Aorta (tissue), 5 donors: ENCODE data around the gene PLXNA3. TPM values are rescaled to one million over a fixed set of nuclear protein-coding genes. Genes with fewer than 3 reads are reported as not detected.

ENCODE experiments used
- ATAC-seq: fragments of 200-7000 bp; cut with Tn5 transposase; one replicate; pipeline ENCODE4 v1.9.1; 2022; ENCODE audit warnings: moderate library complexity; ENCODE audit not compliant: low FRiP score
- DNase-seq, 2 donors: peaks; one replicate each; pipeline ENCODE4 v3.0.0-alpha.2; 2020
- H3K27ac ChIP-seq, 2 donors: one replicate each; pipeline ENCODE4 v1.5.1; 2013; ENCODE audit warnings: low read length in 2 of 2, mild to moderate bottlenecking in 2 of 2, moderate library complexity in 2 of 2, control low read depth in 1 of 2, inconsistent platforms in 1 of 2, low read depth in 1 of 2
- H3K27me3 ChIP-seq, 2 donors: one replicate each; pipeline ENCODE4 v1.6.1; 2013; ENCODE audit warnings: control low read depth in 1 of 2, low read length in 1 of 2, mild to moderate bottlenecking in 1 of 2, moderate library complexity in 1 of 2; ENCODE audit not compliant: insufficient read depth in 2 of 2, control insufficient read depth in 1 of 2
- H3K36me3 ChIP-seq, 2 donors: one replicate each; pipeline ENCODE4 v1.6.1; 2013; ENCODE audit warnings: control low read depth in 1 of 2, low read length in 1 of 2, mild to moderate bottlenecking in 1 of 2; ENCODE audit not compliant: insufficient read depth in 2 of 2, control insufficient read depth in 1 of 2
- H3K4me1 ChIP-seq, 2 donors: one replicate each; pipeline ENCODE4 v1.6.1; 2013; ENCODE audit warnings: low read length in 2 of 2, control low read depth in 1 of 2, mild to moderate bottlenecking in 1 of 2, moderate library complexity in 1 of 2; ENCODE audit not compliant: insufficient read depth in 2 of 2, control insufficient read depth in 1 of 2
- H3K4me3 ChIP-seq, 2 donors: one replicate each; pipeline ENCODE4 v1.5.1; 2013; ENCODE audit warnings: low read length in 2 of 2, control low read depth in 1 of 2, mild to moderate bottlenecking in 1 of 2
- H3K9me3 ChIP-seq: one replicate; pipeline ENCODE4 v1.6.1; 2013; ENCODE audit warnings: mild to moderate bottlenecking, low read length; ENCODE audit not compliant: control insufficient read depth
- WGBS, 2 donors: extraction: QIAGEN DNeasy Blood & Tissue Kit; methylation state at CpG; one replicate each; pipeline ENCODE4 v1.1.7; 2013; 5-methylcytosine and 5-hydroxymethylcytosine counted together
- intact Hi-C, 2 donors: fragments of 100-400 bp; cut with DNase I; formaldehyde crosslinking; loops; one replicate each; pipeline versions ENCODE4 v1.14.2 to v1.15.0; 2022
- long read RNA-seq, 2 donors: library from polyadenylated mRNA; unstranded; transcript quantifications; one replicate each; pipeline ENCODE4 v2.0.0, GENCODE V29; 2020 to 2021
- polyA plus RNA-seq, 2 donors: library from polyadenylated mRNA; stranded (reverse); fragments of 200-250 nt; gene quantifications; one replicate each; pipeline ENCODE4 v1.2.3, GENCODE V29; 2013
- total RNA-seq, 2 donors: library from RNA; stranded (reverse); fragmentation: NEBNext Ultra II Directional; extraction: Animal tissue kit (Norgen Biotek cat#: 25700); gene quantifications; one replicate each; pipeline ENCODE4 v1.2.1, GENCODE V29; 2021
- donor health status: healthy with polysubstance abuse.
- donor health status: Bipolar disorder and iron deficiency.
- donor health status: DM: no; HTN: no; CAD: no.
- donor health status: DM: no; HTN: no; CAD: no.
- donor health status: DM: yes; HTN: yes; CAD: no.

The PLXNA3 gene
- total RNA-seq (10 to 100 TPM; 59.4 to 79.1 TPM), polyA plus RNA-seq (10 to 100 TPM in 1 of 2 donors, 1 to 10 TPM in 1; 6.5 to 39.7 TPM)
- long read RNA-seq, donor 1, partial matches to known transcripts = 14 of 20 reads
- long read RNA-seq, donor 1, other reads (novel, unspliced or antisense) = 4 of 20 reads
- long read RNA-seq, donor 2, full-length matches to known transcripts = 1 of 16 reads
- long read RNA-seq, donor 2, partial matches to known transcripts = 9 of 16 reads
- long read RNA-seq, donor 2, other reads (novel, unspliced or antisense) = 6 of 16 reads

GRCh38 chrX:154458116-154458953, at the start of gene PLXNA3:
Gene PLXNA3 (plus strand): TSS chrX:154458281. CDS start chrX:154460184, 1,903 bp downstream.
- Histone ChIP-seq H3K27ac (peak within 1 kb of the TSS in 1 of 2 donors; percentile 50), H3K36me3 (no peaks in the 10 kb centered on the region), H3K4me1 (no peaks in the 10 kb centered on the region), H3K27me3 (peaks cover 0 to 2% of the 10 kb centered on the region in 2 donors), H3K4me3 (peak within 1 kb of the TSS; percentile 37 to 88), H3K9me3 (no peaks in the 10 kb centered on the region)
- intact Hi-C loops = no loop called here
- WGBS, 2 donors = 0 to 37% methylated on average over 31 to 88 of the region's 88 CpGs
- ATAC-seq (peak; percentile 71), DNase-seq (peak; percentile 72 to 85)

- H3K4me1 ChIP-seq = no peaks in the 10 kb centered on the region
- no peaks in the 10 kb centered on the region for H3K36me3 ChIP-seq
- peak overlapping the region in 1 of 2 donors; percentile 1 for H3K4me3 ChIP-seq
- intact Hi-C loops = loop anchor here in 1 of 2 donors (10.0 kb wide), 1 partner anchor 126 kb away; no protein-coding TSS in a partner anchor
- DNase-seq (no peak), ATAC-seq (no peak)
- peak overlapping the region in 1 of 2 donors; percentile 42 for H3K27ac ChIP-seq
- WGBS, 2 donors = 7 to 39% methylated on average over 10 of the region's 10 CpGs
- H3K9me3 ChIP-seq = no peaks in the 10 kb centered on the region
- H3K27me3 ChIP-seq = no peaks in the 10 kb centered on the region
These were observed 49.3 kb upstream of the PLXNA3 start for GRCh38 chrX:154408659-154409221.

- 4 to 38% methylated on average over 25 to 26 of the region's 26 CpGs for WGBS, 2 donors
- DNase-seq (peak; percentile 95 to 97), ATAC-seq (peak; percentile 88)
- intact Hi-C loops = loop anchor here in 1 of 2 donors (10.0 kb wide), 1 partner anchor 125 kb away; no protein-coding TSS in a partner anchor
- Histone ChIP-seq H3K27ac (peak within 1 kb of the TSS in 1 of 2 donors; percentile 94), H3K36me3 (no peaks in the 10 kb centered on the region), H3K27me3 (no peaks in the 10 kb centered on the region), H3K4me3 (peak within 1 kb of the TSS in 1 of 2 donors; percentile 1), H3K9me3 (no peaks in the 10 kb centered on the region), H3K4me1 (no peaks in the 10 kb centered on the region)
These were observed 48.7 kb upstream of the PLXNA3 start, which contains the start of gene DNASE1L1 for GRCh38 chrX:154409222-154409871. Gene DNASE1L1 (minus strand): TSS chrX:154409254. CDS start chrX:154405568, 3,686 bp downstream.

- H3K36me3 ChIP-seq = no peaks in the 10 kb centered on the region
- peak overlapping the region; percentile 51 to 79 for H3K4me3 ChIP-seq
- ATAC-seq (peak; percentile 66), DNase-seq (peak; percentile 79 to 83)
- peak overlapping the region in 1 of 2 donors; percentile 62 for H3K27ac ChIP-seq
- H3K27me3 ChIP-seq = no peaks in the 10 kb centered on the region
- no peaks in the 10 kb centered on the region for H3K9me3 ChIP-seq
- intact Hi-C loops = no loop called here
- H3K4me1 ChIP-seq = no peaks in the 10 kb centered on the region
- 1 to 36% methylated on average over 29 of the region's 29 CpGs for WGBS, 2 donors
These were observed 46.1 kb upstream of the PLXNA3 start for GRCh38 chrX:154411981-154412340.

GRCh38 chrX:154412468-154412867, 45.6 kb upstream of the PLXNA3 start:
- peak overlapping the region in 1 of 2 donors; percentile 62 for H3K27ac ChIP-seq
- DNase-seq (peak in 1 of 2 donors; percentile 62), ATAC-seq (no peak)
- no peaks in the 10 kb centered on the region for H3K9me3 ChIP-seq
- no peak overlapping the region for H3K4me3 ChIP-seq
- intact Hi-C loops = no loop called here
- H3K36me3 ChIP-seq = no peaks in the 10 kb centered on the region
- H3K4me1 ChIP-seq = no peaks in the 10 kb centered on the region
- H3K27me3 ChIP-seq = no peaks in the 10 kb centered on the region
- WGBS, 2 donors = 22 to 50% methylated on average over 4 of the region's 4 CpGs

- H3K4me1 ChIP-seq = no peaks in the 10 kb centered on the region
- no peaks in the 10 kb centered on the region for H3K36me3 ChIP-seq
- intact Hi-C loops = no loop called here
- no peak overlapping the region for H3K4me3 ChIP-seq
- WGBS, 2 donors = 75 to 78% methylated on average over 8 of the region's 8 CpGs
- H3K9me3 ChIP-seq = no peaks in the 10 kb centered on the region
- ATAC-seq = no peak
- no peak for DNase-seq
- H3K27ac ChIP-seq = no peak overlapping the region
- H3K27me3 ChIP-seq = no peaks in the 10 kb centered on the region
These were observed 44.9 kb upstream of the PLXNA3 start for GRCh38 chrX:154413142-154413541.

- Histone ChIP-seq H3K4me1 (no peaks in the 10 kb centered on the region), H3K4me3 (no peak overlapping the region), H3K27me3 (no peaks in the 10 kb centered on the region), H3K36me3 (no peaks in the 10 kb centered on the region), H3K9me3 (no peaks in the 10 kb centered on the region), H3K27ac (no peak overlapping the region)
- 70 to 84% methylated on average over 7 of the region's 7 CpGs for WGBS, 2 donors
- DNase-seq (no peak), ATAC-seq (no peak)
- intact Hi-C loops = no loop called here
These were observed 40.9 kb upstream of the PLXNA3 start for GRCh38 chrX:154417157-154417556.

GRCh38 chrX:154419189-154419588, 38.9 kb upstream of the PLXNA3 start:
- Histone ChIP-seq H3K27me3 (no peaks in the 10 kb centered on the region), H3K9me3 (no peaks in the 10 kb centered on the region), H3K4me3 (no peak overlapping the region), H3K4me1 (no peaks in the 10 kb centered on the region), H3K27ac (no peak overlapping the region), H3K36me3 (no peaks in the 10 kb centered on the region)
- 88 to 91% methylated on average over 8 of the region's 8 CpGs for WGBS, 2 donors
- DNase-seq = no peak
- ATAC-seq = no peak
- intact Hi-C loops = no loop called here
